Hepatocyte (in vitro differentiated cells): ENCODE results near the gene IL16. TPM values are rescaled to one million over a fixed set of nuclear protein-coding genes. Genes with fewer than 3 reads are reported as not detected.

ENCODE experiments used
- DNase-seq: peaks from one replicate; pipeline ENCODE4 v3.0.0-alpha.2; 2016; ENCODE audit warnings: low spot score
- H2AFZ ChIP-seq: fragments of 200-600 bp; sonication (generic); 2 replicates; pipeline ENCODE4 v1.6.0; 2016; ENCODE audit warnings: antibody characterized with exemption, mild to moderate bottlenecking
- H3K27ac ChIP-seq: fragments of 200-600 bp; sonication (generic); 2 replicates; pipeline ENCODE4 v1.5.1; 2016; ENCODE audit warnings: mild to moderate bottlenecking
- H3K27me3 ChIP-seq: fragments of 200-600 bp; sonication (generic); 2 replicates; pipeline ENCODE4 v1.6.1; 2016
- H3K36me3 ChIP-seq: fragments of 200-600 bp; sonication (generic); replicated peaks from 2 replicates; pipeline ENCODE4 v1.5.1; 2016; ENCODE audit warnings: low read depth; ENCODE audit not compliant: insufficient read depth
- H3K4me1 ChIP-seq: fragments of 200-600 bp; sonication (generic); 2 replicates; pipeline ENCODE4 v1.5.1; 2016; ENCODE audit warnings: mild to moderate bottlenecking, moderate library complexity; ENCODE audit not compliant: insufficient read depth
- H3K4me2 ChIP-seq: fragments of 200-600 bp; sonication (generic); 2 replicates; pipeline ENCODE4 v1.6.0; 2016
- H3K4me3 ChIP-seq: fragments of 200-600 bp; sonication (generic); 2 replicates; pipeline ENCODE4 v1.5.1; 2016; ENCODE audit warnings: mild to moderate bottlenecking
- H3K79me2 ChIP-seq: fragments of 200-600 bp; sonication (generic); 2 replicates; pipeline ENCODE4 v1.6.0; 2017; ENCODE audit warnings: mild to moderate bottlenecking
- H3K9me2 ChIP-seq: fragments of 200-600 bp; sonication (generic); replicated peaks from 2 replicates; pipeline ENCODE4 v1.6.0; 2017; ENCODE audit warnings: mild to moderate bottlenecking; ENCODE audit not compliant: insufficient read depth
- H3K9me3 ChIP-seq: fragments of 200-600 bp; sonication (generic); 2 replicates; pipeline ENCODE4 v1.5.1; 2016; ENCODE audit warnings: low read depth, mild to moderate bottlenecking
- H4K20me1 ChIP-seq: fragments of 200-600 bp; sonication (generic); 2 replicates; pipeline ENCODE4 v1.6.0; 2016; ENCODE audit warnings: mild to moderate bottlenecking; ENCODE audit not compliant: insufficient read depth, poor library complexity, severe bottlenecking
- CTCF ChIP-seq: fragments of 200-600 bp; sonication (generic); IDR thresholded peaks from 2 replicates; pipeline ENCODE4 v1.5.1; 2016; ENCODE audit warnings: antibody characterized with exemption, mild to moderate bottlenecking; ENCODE audit not compliant: poor library complexity
- EZH2 ChIP-seq: fragments of 200-600 bp; sonication (generic); IDR thresholded peaks from 2 replicates; pipeline ENCODE4 v1.6.1; 2016; ENCODE audit warnings: antibody characterized with exemption, mild to moderate bottlenecking, borderline replicate concordance
- EZH2phosphoT487 ChIP-seq: fragments of 200-600 bp; sonication (generic); IDR thresholded peaks from one replicate; pipeline ENCODE4 v1.6.1; 2018; ENCODE audit warnings: antibody characterized with exemption, mild to moderate bottlenecking, low read depth, moderate library complexity; ENCODE audit not compliant: unreplicated experiment, severe bottlenecking
- WGBS: methylation state at CpG from one replicate; pipeline ENCODE4 v1.1.6; 2016; ENCODE audit warnings: low lambda C conversion rate; ENCODE audit errors: missing lambda C conversion rate; 5-methylcytosine and 5-hydroxymethylcytosine counted together
- polyA plus RNA-seq: library from polyadenylated mRNA; unstranded; fragments of >200 nt; fragmentation: Nextera tagmentation; extraction: Ambion mirVana; gene quantifications from 2 replicates; pipeline ENCODE4 v1.2.1, GENCODE V29; 2016
- total RNA-seq: library from RNA; depleted of rRNA; stranded (reverse); fragments of >200 nt; gene quantifications from 2 replicates; pipeline ENCODE4 v1.2.3, GENCODE V29; 2014

IL16 gene
- total and polyA plus RNA-seq, 2 experiments from 2014 or later = 1.1 to 2.4 TPM

GRCh38 chr15:81181220-81181619 lies 15.5 kb upstream of the IL16 start:
- no peak for DNase-seq
- Histone ChIP-seq H3K79me2 (no peaks in the 10 kb centered on the region), H3K4me3 (no peak overlapping the region), H3K9me2 (no peaks in the 10 kb centered on the region), H2AFZ (no peak overlapping the region), H3K36me3 (no peaks in the 10 kb centered on the region), H3K9me3 (no peaks in the 10 kb centered on the region), H4K20me1 (no peaks in the 10 kb centered on the region), H3K27me3 (peaks cover 16% of the 10 kb centered on the region), H3K27ac (peak overlapping the region; percentile 81), H3K4me2 (no peak overlapping the region), H3K4me1 (peaks cover 11% of the 10 kb centered on the region)
- TF ChIP-seq EZH2phosphoT487 = no peak
- no peak for TF ChIP-seq EZH2
- no peak for TF ChIP-seq CTCF
- 81% methylated on average over 3 of the region's 3 CpGs for WGBS

GRCh38 chr15:81182031-81182755 lies 14.5 kb upstream of the IL16 start:
- peak overlapping the region; percentile 81 for H3K27ac ChIP-seq
- peaks cover 11% of the 10 kb centered on the region for H3K4me1 ChIP-seq
- no peaks in the 10 kb centered on the region for H3K9me3 ChIP-seq
- 54% methylated on average over 13 of the region's 13 CpGs for WGBS
- peak overlapping the region; percentile 73 for H3K4me2 ChIP-seq
- no peaks in the 10 kb centered on the region for H3K36me3 ChIP-seq
- no peak overlapping the region for H3K4me3 ChIP-seq
- H2AFZ ChIP-seq = peak overlapping the region; percentile 7
- no peaks in the 10 kb centered on the region for H4K20me1 ChIP-seq
- H3K27me3 ChIP-seq = peaks cover 16% of the 10 kb centered on the region
- TF ChIP-seq EZH2 = no peak
- no peak for TF ChIP-seq CTCF
- no peak for TF ChIP-seq EZH2phosphoT487
- DNase-seq = peak; percentile 8
- no peaks in the 10 kb centered on the region for H3K79me2 ChIP-seq
- H3K9me2 ChIP-seq = no peaks in the 10 kb centered on the region

- Histone ChIP-seq H3K27ac (peak overlapping the region; percentile 81), H3K4me2 (peak overlapping the region; percentile 73)
Measured at GRCh38 chr15:81182756-81183438, 13.8 kb upstream of the IL16 start.

More at GRCh38 chr15:81182756-81183438, 13.8 kb upstream of the IL16 start:
- Histone ChIP-seq H3K4me1 (peaks cover 11% of the 10 kb centered on the region), H2AFZ (peak overlapping the region; percentile 7), H4K20me1 (no peaks in the 10 kb centered on the region), H3K9me2 (no peaks in the 10 kb centered on the region), H3K36me3 (no peaks in the 10 kb centered on the region), H3K79me2 (no peaks in the 10 kb centered on the region), H3K9me3 (no peaks in the 10 kb centered on the region), H3K4me3 (no peak overlapping the region), H3K27me3 (peaks cover 16% of the 10 kb centered on the region)
- no peak for DNase-seq
- whole genome bisulfite sequencing = 52% methylated on average over 13 of the region's 13 CpGs
- TF ChIP-seq CTCF (no peak), EZH2phosphoT487 (no peak), EZH2 (no peak)
